ENCODE results near the gene ADAMTS6.

- TF ChIP-seq CTCF (IDR thresholded peaks at IDR 0.05; ENCODE audit: poor library complexity) (no peak), EZH2 (IDR thresholded peaks at IDR 0.05; ENCODE audit: borderline replicate concordance) (no peak)
These were observed 219.6 kb downstream of the ADAMTS6 start for GRCh38 chr5:65262096-65262495.

Data from hepatocyte (in vitro differentiated cells).